Cardiac muscle cell (in vitro differentiated cells and primary cell): ENCODE data around the gene LIN54. TPM values are rescaled to one million over a fixed set of nuclear protein-coding genes. Genes with fewer than 3 reads are reported as not detected.

Experiments used
- DNase-seq, 2 donors: peaks; one replicate each; pipeline versions ENCODE4 v3.0.0 to v3.0.0-alpha.2; 2010 to 2017; ENCODE audit warnings: low read depth in 1 of 2, low spot score in 1 of 2
- H3K27ac ChIP-seq: fragments of 200-600 bp; sonication (generic); 2 replicates; pipeline ENCODE4 v1.5.1; 2016
- H3K27me3 ChIP-seq: fragments of 200-600 bp; sonication (generic); 2 replicates; pipeline ENCODE4 v1.6.0; 2016; ENCODE audit warnings: control low read depth
- H3K36me3 ChIP-seq: fragments of 200-600 bp; sonication (generic); 2 replicates; pipeline ENCODE4 v1.5.1; 2016; ENCODE audit warnings: control low read depth
- H3K4me1 ChIP-seq: fragments of 200-600 bp; sonication (generic); 2 replicates; pipeline ENCODE4 v1.8.1; 2017; ENCODE audit warnings: low read depth, mild to moderate bottlenecking, mixed run types
- H3K4me3 ChIP-seq: fragments of 200-600 bp; sonication (generic); 2 replicates; pipeline ENCODE4 v1.5.1; 2016; ENCODE audit warnings: mild to moderate bottlenecking
- H3K9me3 ChIP-seq: fragments of 200-600 bp; sonication (generic); 2 replicates; pipeline ENCODE4 v1.5.1; 2017; ENCODE audit warnings: low read depth, mild to moderate bottlenecking, control low read depth
- CTCF ChIP-seq: IDR thresholded peaks from 2 replicates; pipeline ENCODE4 v1.5.1; 2012; ENCODE audit warnings: low read depth, mild to moderate bottlenecking, low read length
- polyA plus RNA-seq: library from polyadenylated mRNA; unstranded; fragments of >200 nt; fragmentation: Nextera tagmentation; extraction: Ambion mirVana; gene quantifications from 2 replicates; pipeline ENCODE4 v1.2.1, GENCODE V29; 2016
- total RNA-seq: library from RNA; depleted of rRNA; stranded (reverse); fragments of >200 nt; gene quantifications from 2 replicates; pipeline ENCODE4 v1.2.3, GENCODE V29; 2016

Gene LIN54
- total and polyA plus RNA-seq, 2 experiments from 2014 or later: 4.8 to 9.2 TPM

GRCh38 chr4:82886147-82886942 is 124.3 kb downstream of the LIN54 start:
- H3K4me3 ChIP-seq: no peak overlapping the region
- H3K36me3 ChIP-seq: peaks cover 5% of the 10 kb centered on the region
- H3K27ac ChIP-seq: no peak overlapping the region
- no peak for DNase-seq
- H3K9me3 ChIP-seq: no peaks in the 10 kb centered on the region
- no peak for TF ChIP-seq CTCF
- H3K27me3 ChIP-seq: no peaks in the 10 kb centered on the region
- H3K4me1 ChIP-seq: peaks cover 15% of the 10 kb centered on the region

DNA sequence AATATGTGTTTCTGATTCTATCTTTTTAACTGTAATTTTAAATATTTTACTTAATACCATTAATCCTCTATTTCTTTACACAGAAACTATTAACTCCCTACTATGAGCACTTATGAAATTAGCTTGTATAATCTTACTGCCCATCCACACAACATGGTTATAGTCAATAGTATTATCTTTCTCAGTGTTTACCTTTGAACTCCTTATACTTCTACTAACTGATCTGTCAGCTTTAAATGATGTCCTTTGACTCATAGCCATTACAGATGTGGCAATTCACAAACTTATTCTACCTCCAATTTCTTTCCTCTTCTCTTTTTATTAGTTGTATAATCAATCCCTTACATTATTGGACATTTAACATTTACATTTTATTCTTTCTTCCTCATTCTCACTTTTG is 125.2 kb downstream of the LIN54 start:
- H3K27me3 ChIP-seq: no peaks in the 10 kb centered on the region
- no peak for DNase-seq
- no peak overlapping the region for H3K27ac ChIP-seq
- no peaks in the 10 kb centered on the region for H3K9me3 ChIP-seq
- H3K36me3 ChIP-seq: peaks cover 9% of the 10 kb centered on the region
- no peak overlapping the region for H3K4me3 ChIP-seq
- no peak for TF ChIP-seq CTCF
- H3K4me1 ChIP-seq: peaks cover 15% of the 10 kb centered on the region

Other genes starting within 250 kb of the LIN54 start
- gene SCD5, start 212.0 kb downstream of the LIN54 start, total RNA-seq: 4.7 and 7.4 TPM in 2 replicates
- gene SCD5, start 212.0 kb downstream of the LIN54 start, polyA plus RNA-seq: 1.5 and 3.7 TPM in 2 replicates
- gene SEC31A, start 119.7 kb downstream of the LIN54 start, total RNA-seq: 159 and 252 TPM in 2 replicates
- 147 and 191 TPM in 2 replicates for gene SEC31A, start 119.7 kb downstream of the LIN54 start, polyA plus RNA-seq
- 11.9 and 23.8 TPM in 2 replicates for gene THAP9, start 110.1 kb downstream of the LIN54 start, total RNA-seq
- 4.4 and 13.5 TPM in 2 replicates for gene THAP9, start 110.1 kb downstream of the LIN54 start, polyA plus RNA-seq
- 39.9 and 45.7 TPM in 2 replicates for gene COPS4, start 24.4 kb upstream of the LIN54 start, total RNA-seq
- 78.7 and 101 TPM in 2 replicates for gene COPS4, start 24.4 kb upstream of the LIN54 start, polyA plus RNA-seq
- not detected in 2 replicates for gene PLAC8, start 103.9 kb upstream of the LIN54 start, total RNA-seq
- gene PLAC8, start 103.9 kb upstream of the LIN54 start, polyA plus RNA-seq: 0.21 and 1.9 TPM in 2 replicates